K562 (cell line): Measurements from ENCODE around the gene PTPRT. TPM values are rescaled to one million over a fixed set of nuclear protein-coding genes. Genes with fewer than 3 reads are reported as not detected.

Experiments
- ATAC-seq: fragments of 200-7000 bp; cut with Tn5 transposase; 3 replicates; pipeline ENCODE4 v1.9.1; 2020; ENCODE audit warnings: moderate library complexity
- BruUV-seq: library from RNA; stranded (reverse); fragments of 400-500 nt; replicated peaks from 2 replicates; lab custom pipeline; 2021; lab: Mats Ljungman, UMichigan
- CTCF ChIA-PET: fragments of 300-600 bp; formaldehyde crosslinking; extraction: SDS; loops from one replicate; lab custom pipeline; 2021; ENCODE audit warnings: low intra/inter-chr PET ratio; lab: Yijun Ruan, JAX
- POLR2A ChIA-PET: fragments of 300-600, 350-650 bp; sonication (Branson Sonifier 250); formaldehyde crosslinking; extraction: SDS; loops from one replicate; lab custom pipeline; 2021; ENCODE audit warnings: antibody characterized with exemption, inconsistent platforms; lab: Yijun Ruan, JAX
- DNase-seq, 4 experiments: peaks; one replicate each; pipeline versions ENCODE4 v3.0.0 to v3.0.0-alpha.2; 2011 to 2018; ENCODE audit warnings: low spot score in 3 of 4, mixed read lengths in 3 of 4; ENCODE audit errors: extremely low read depth in 1 of 4
- FAIRE-seq: peaks from 2 replicates; lab custom pipeline; 2011; peaks lifted over from hg19 to GRCh38; lab: Jason Lieb, UNC
- H2AFZ ChIP-seq: 2 replicates; pipeline ENCODE4 v1.6.0; 2011; ENCODE audit warnings: low read depth, low read length, control low read depth, inconsistent platforms
- H3K27ac ChIP-seq: fragments of 200-600 bp; 3 replicates; pipeline ENCODE4 v1.8.0; 2011; ENCODE audit warnings: low read depth, mild to moderate bottlenecking, control low read depth, inconsistent platforms, low read length, moderate library complexity, mixed read lengths; ENCODE audit errors: extremely low read depth
- H3K27me3 ChIP-seq, 2 experiments: fragments of 300-600 bp in 1 of 2; 2 replicates in 1 of 2; 3 replicates in 1 of 2; pipeline versions ENCODE4 v1.6.0 to v1.8.0; 2011; ENCODE audit warnings: inconsistent platforms in 2 of 2, low read length in 2 of 2, mild to moderate bottlenecking in 1 of 2, mixed read lengths in 1 of 2, moderate library complexity in 1 of 2; ENCODE audit not compliant: control insufficient read depth in 2 of 2, insufficient read depth in 2 of 2
- H3K36me3 ChIP-seq: fragments of 300-600 bp; 3 replicates; pipeline ENCODE4 v1.8.0; 2011; ENCODE audit warnings: mild to moderate bottlenecking, low read length, inconsistent platforms; ENCODE audit not compliant: control insufficient read depth, insufficient read depth
- H3K4me1 ChIP-seq, 2 experiments: fragments of 200-600 bp in 1 of 2; replicated peaks in 1 of 2; 2 replicates in 1 of 2; 3 replicates in 1 of 2; pipeline versions ENCODE4 v1.5.1 to v1.8.0; 2011; ENCODE audit warnings: inconsistent platforms in 2 of 2, low read length in 2 of 2, mild to moderate bottlenecking in 1 of 2, mixed read lengths in 1 of 2, moderate library complexity in 1 of 2; ENCODE audit not compliant: control insufficient read depth in 2 of 2, insufficient read depth in 2 of 2
- H3K4me2 ChIP-seq: 2 replicates; pipeline ENCODE4 v1.6.1; 2011; ENCODE audit warnings: low read length, control low read depth, inconsistent platforms, mixed read lengths; ENCODE audit not compliant: insufficient read depth
- H3K4me3 ChIP-seq: fragments of 200-600 bp; sonication (generic), shearing (Covaris generic); 2 replicates; pipeline ENCODE4 v1.5.1; 2016; ENCODE audit warnings: control low read depth, inconsistent platforms
- H3K79me2 ChIP-seq: fragments of 200-600 bp; 3 replicates; pipeline ENCODE4 v1.8.0; 2011; ENCODE audit warnings: low read length, inconsistent platforms; ENCODE audit not compliant: control insufficient read depth, insufficient read depth
- H3K9ac ChIP-seq, 2 experiments: 2 replicates each; pipeline versions ENCODE4 v1.6.0 to v1.6.1; 2011; ENCODE audit warnings: low read depth in 2 of 2, low read length in 2 of 2, control low read depth in 1 of 2, inconsistent platforms in 1 of 2, mild to moderate bottlenecking in 1 of 2, mixed read lengths in 1 of 2; ENCODE audit not compliant: insufficient read depth in 1 of 2
- H3K9me1 ChIP-seq: one replicate; pipeline ENCODE4 v1.6.0; 2011; ENCODE audit warnings: inconsistent platforms, mild to moderate bottlenecking, low read length, moderate library complexity; ENCODE audit not compliant: control insufficient read depth, insufficient read depth
- H3K9me3 ChIP-seq: replicated peaks from 2 replicates; pipeline ENCODE4 v1.5.1; 2011; ENCODE audit warnings: low read depth, low read length, inconsistent platforms; ENCODE audit not compliant: control insufficient read depth, insufficient read depth
- H4K20me1 ChIP-seq: replicated peaks from 2 replicates; pipeline ENCODE4 v1.6.1; 2011; ENCODE audit warnings: low read length, inconsistent platforms, mixed read lengths; ENCODE audit not compliant: control insufficient read depth, insufficient read depth
- EHMT2 ChIP-seq: fragments of 450-650 bp; IDR thresholded peaks from 2 replicates; pipeline ENCODE4 v1.6.1; 2018; ENCODE audit warnings: antibody characterized with exemption
- EP400 ChIP-seq: fragments of 450-650 bp; IDR thresholded peaks from 2 replicates; pipeline ENCODE4 v1.6.1; 2017; ENCODE audit warnings: antibody characterized with exemption, mild to moderate bottlenecking, moderate library complexity
- FOXM1 ChIP-seq, 2 experiments: fragments of 450-650 bp in 1 of 2; sonication (generic) in 1 of 2; formaldehyde crosslinking in 1 of 2; IDR thresholded peaks; 2 replicates each; pipeline versions ENCODE4 v1.6.1 to v1.9.0; 2017 to 2022; ENCODE audit warnings: low read depth in 2 of 2, mild to moderate bottlenecking in 2 of 2, missing genetic modification reagents in 1 of 2, moderate library complexity in 1 of 2
- RAD21 ChIP-seq, 2 experiments: fragments of 250-450 bp in 1 of 2; fragments of 450-650 bp in 1 of 2; sonication (Bioruptor Pico) in 1 of 2; formaldehyde crosslinking in 1 of 2; IDR thresholded peaks in 1 of 2; conservative IDR thresholded peaks in 1 of 2; 2 replicates each; pipeline versions ENCODE4 v1.4.0 to v1.8.0; 2020 to 2022; ENCODE audit warnings: mild to moderate bottlenecking in 2 of 2, moderate library complexity in 1 of 2
- SMC3 ChIP-seq: conservative IDR thresholded peaks from 2 replicates; pipeline ENCODE4 v1.6.1; 2011; ENCODE audit warnings: low read depth, low read length, improper control_type of control experiment; ENCODE audit not compliant: insufficient read depth
- SREBF2 ChIP-seq: sonication (generic); formaldehyde crosslinking; IDR thresholded peaks from 2 replicates; pipeline ENCODE4 v1.4.0; 2020; ENCODE audit warnings: mild to moderate bottlenecking, missing genetic modification reagents
- TCF7 ChIP-seq: sonication (generic); IDR thresholded peaks from 2 replicates; pipeline ENCODE4 v1.6.1; 2016; ENCODE audit warnings: antibody characterized with exemption, borderline replicate concordance
- WGBS: fragments of 100-300 bp; shearing (Covaris generic); methylation state at CpG from one replicate; pipeline ENCODE4 v1.1.6; 2016; ENCODE audit warnings: low coverage, mixed read lengths; ENCODE audit not compliant: insufficient coverage; ENCODE audit errors: missing lambda C conversion rate; 5-methylcytosine and 5-hydroxymethylcytosine counted together
- in situ Hi-C: fragments of 300-500 bp; cut with MboI; formaldehyde crosslinking; loops from 4 replicates; pipeline ENCODE4 v1.15.0; 2018; ENCODE audit warnings: inconsistent platforms, mixed read lengths
- intact Hi-C: fragments of 100-400 bp; cut with micrococcal nuclease; formaldehyde crosslinking; loops from 2 replicates; pipeline ENCODE4 v1.14.2; 2022
- polyA plus RNA-seq, 8 experiments: library from polyadenylated mRNA; depleted of rRNA in 4 of 8; stranded (reverse) in 5 of 8; unstranded in 3 of 8; fragments of >200 nt; fragmentation: Nextera tagmentation in 2 of 8; fragmentation: Illumina TruSeq in 1 of 8; extraction: Ambion mirVana in 2 of 8; extraction: Trizol in 1 of 8; gene quantifications; 2 replicates each; pipeline versions ENCODE4 v1.2.1 to v1.2.3, GENCODE V29; 2011 to 2014; ENCODE audit warnings: inconsistent platforms in 1 of 8, missing spikeins in 1 of 8
- total RNA-seq, 7 experiments: library from RNA; depleted of rRNA in 6 of 7; stranded (reverse); fragments of >200 nt in 6 of 7; fragmentation: Illumina TruSeq in 2 of 7; extraction: Trizol in 2 of 7; gene quantifications; 2 replicates each; pipeline versions ENCODE4 v1.2.1 to v1.2.3, GENCODE V29; 2011 to 2021; ENCODE audit warnings: low replicate concordance in 1 of 7
- TF ChIP-seq, protein P1 (sequence below), 3 experiments: IDR thresholded peaks in 2 of 3; conservative IDR thresholded peaks in 1 of 3; 2 replicates each; pipeline ENCODE4 v1.5.1; 2011 to 2012; ENCODE audit warnings: low read length in 3 of 3, mild to moderate bottlenecking in 3 of 3, control low read depth in 2 of 3, improper control_type of control experiment in 1 of 3, inconsistent platforms in 1 of 3, low read depth in 1 of 3, mixed read lengths in 1 of 3, moderate library complexity in 1 of 3; ENCODE audit not compliant: insufficient read depth in 2 of 3
- TF ChIP-seq, protein P2 (sequence below), 2 experiments: fragments of 450-650 bp; formaldehyde crosslinking in 1 of 2; IDR thresholded peaks; 2 replicates each; pipeline versions ENCODE4 v1.4.0 to v1.6.1; 2014 to 2020; ENCODE audit warnings: mild to moderate bottlenecking in 2 of 2, borderline replicate concordance in 1 of 2, low read depth in 1 of 2

The PTPRT gene
- total and polyA plus RNA-seq, 9 of the 15 experiments (the other 6 are each of a cell fraction or from before 2014, with no cell fraction given): not detected

DNA sequence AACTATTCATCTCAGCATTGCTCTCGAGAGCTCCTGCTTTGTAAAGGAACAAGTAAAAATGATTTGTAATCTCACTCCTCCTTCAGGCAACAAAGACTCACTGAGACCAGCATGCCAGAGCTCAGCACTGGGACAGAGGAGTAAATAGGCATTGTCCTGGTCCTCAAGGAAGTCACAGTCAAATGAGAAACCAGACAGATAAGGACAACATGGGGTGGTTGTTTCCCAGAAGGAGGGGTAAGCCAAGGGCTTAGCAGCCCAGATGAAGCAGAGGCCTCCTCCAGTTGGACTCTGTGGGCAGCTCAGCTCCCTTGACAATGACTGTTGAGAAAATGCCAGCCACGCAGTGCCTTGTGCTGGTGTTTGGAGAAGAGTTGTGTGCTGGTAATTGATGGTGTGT lies 1145.8 kb downstream of the PTPRT start (continued):
- no peak for TF ChIP-seq FOXM1 (IDR thresholded peaks at IDR 0.05; ENCODE audit: low read depth)
- TF ChIP-seq FOXM1 (CRISPR knock-in tag; IDR thresholded peaks at IDR 0.05; ENCODE audit: low read depth): no peak

DNA sequence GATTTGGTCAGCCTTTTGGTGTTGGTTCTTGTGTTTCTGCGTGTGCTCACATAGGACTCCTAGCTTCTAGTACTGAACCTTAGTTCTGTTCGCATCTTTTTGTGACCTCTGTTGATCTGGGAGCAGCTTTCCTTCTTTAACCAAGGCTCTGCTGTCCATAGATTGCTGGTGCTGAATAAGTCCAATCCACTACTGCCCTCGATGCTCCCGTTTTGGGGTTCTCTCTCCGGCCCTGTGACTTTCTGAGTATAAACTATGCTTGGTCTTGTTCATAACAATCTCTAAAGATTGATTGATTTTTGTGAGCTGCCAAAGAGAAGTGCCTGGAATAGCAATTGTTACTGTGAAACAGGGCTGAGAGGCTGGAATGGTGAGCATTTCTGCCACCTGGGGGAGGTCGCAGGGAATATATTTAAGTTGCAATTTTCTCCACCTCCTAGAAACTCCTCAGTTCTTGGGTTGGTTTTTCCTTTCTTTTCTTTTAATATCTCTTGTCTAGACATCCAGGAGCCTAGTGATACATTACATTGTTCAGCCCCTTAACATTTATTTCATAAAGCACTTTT lies 1148.6 kb downstream of the PTPRT start:
- DNase-seq: peak; percentile 4 to 16 (median 12)
- Histone ChIP-seq H3K9me1 (no peaks in the 10 kb centered on the region), H3K9ac (no peak overlapping the region), H3K4me3 (no peak overlapping the region), H3K9me3 (no peaks in the 10 kb centered on the region), H4K20me1 (no peaks in the 10 kb centered on the region), H3K27me3 (no peaks in the 10 kb centered on the region; a peak in 1 of 5 replicates), H2AFZ (no peak overlapping the region), H3K4me2 (no peak overlapping the region), H3K79me2 (no peaks in the 10 kb centered on the region), H3K27ac (no peak overlapping the region), H3K4me1 (no peaks in the 10 kb centered on the region), H3K36me3 (no peaks in the 10 kb centered on the region)
- BruUV-seq: no TSS peak
- ATAC-seq: no peak
- intact Hi-C loops (no loop called here), in situ Hi-C loops (no loop called here)
- ChIA-PET POLR2A (interaction anchor here (0.9 to 1.0 kb wide), 2 partner anchors 41 to 857 kb away, joined by 3 read pairs; no protein-coding TSS in a partner anchor), CTCF (interaction anchor here (0.7 kb wide), 1 partner anchor 1223 kb away, joined by 4 read pairs; no protein-coding TSS in a partner anchor)
- no peak for FAIRE-seq
- WGBS: under 1% methylated on average over 6 of the region's 6 CpGs
- TF ChIP-seq EHMT2: peak; percentile 91
- no peak for TF ChIP-seq EP400
- TF ChIP-seq, protein P1, sequence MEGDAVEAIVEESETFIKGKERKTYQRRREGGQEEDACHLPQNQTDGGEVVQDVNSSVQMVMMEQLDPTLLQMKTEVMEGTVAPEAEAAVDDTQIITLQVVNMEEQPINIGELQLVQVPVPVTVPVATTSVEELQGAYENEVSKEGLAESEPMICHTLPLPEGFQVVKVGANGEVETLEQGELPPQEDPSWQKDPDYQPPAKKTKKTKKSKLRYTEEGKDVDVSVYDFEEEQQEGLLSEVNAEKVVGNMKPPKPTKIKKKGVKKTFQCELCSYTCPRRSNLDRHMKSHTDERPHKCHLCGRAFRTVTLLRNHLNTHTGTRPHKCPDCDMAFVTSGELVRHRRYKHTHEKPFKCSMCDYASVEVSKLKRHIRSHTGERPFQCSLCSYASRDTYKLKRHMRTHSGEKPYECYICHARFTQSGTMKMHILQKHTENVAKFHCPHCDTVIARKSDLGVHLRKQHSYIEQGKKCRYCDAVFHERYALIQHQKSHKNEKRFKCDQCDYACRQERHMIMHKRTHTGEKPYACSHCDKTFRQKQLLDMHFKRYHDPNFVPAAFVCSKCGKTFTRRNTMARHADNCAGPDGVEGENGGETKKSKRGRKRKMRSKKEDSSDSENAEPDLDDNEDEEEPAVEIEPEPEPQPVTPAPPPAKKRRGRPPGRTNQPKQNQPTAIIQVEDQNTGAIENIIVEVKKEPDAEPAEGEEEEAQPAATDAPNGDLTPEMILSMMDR (IDR thresholded peaks at IDR 0.05 in 2 of 3, conservative IDR thresholded peaks at IDR 0.05 in 1 of 3; ENCODE audit: insufficient read depth in 2 of 3, low read depth in 1 of 3, low read length in 3 of 3): peak; percentile 30 to 32 (median 32); a peak in 4 of 6 replicates
- TF ChIP-seq, protein P2, sequence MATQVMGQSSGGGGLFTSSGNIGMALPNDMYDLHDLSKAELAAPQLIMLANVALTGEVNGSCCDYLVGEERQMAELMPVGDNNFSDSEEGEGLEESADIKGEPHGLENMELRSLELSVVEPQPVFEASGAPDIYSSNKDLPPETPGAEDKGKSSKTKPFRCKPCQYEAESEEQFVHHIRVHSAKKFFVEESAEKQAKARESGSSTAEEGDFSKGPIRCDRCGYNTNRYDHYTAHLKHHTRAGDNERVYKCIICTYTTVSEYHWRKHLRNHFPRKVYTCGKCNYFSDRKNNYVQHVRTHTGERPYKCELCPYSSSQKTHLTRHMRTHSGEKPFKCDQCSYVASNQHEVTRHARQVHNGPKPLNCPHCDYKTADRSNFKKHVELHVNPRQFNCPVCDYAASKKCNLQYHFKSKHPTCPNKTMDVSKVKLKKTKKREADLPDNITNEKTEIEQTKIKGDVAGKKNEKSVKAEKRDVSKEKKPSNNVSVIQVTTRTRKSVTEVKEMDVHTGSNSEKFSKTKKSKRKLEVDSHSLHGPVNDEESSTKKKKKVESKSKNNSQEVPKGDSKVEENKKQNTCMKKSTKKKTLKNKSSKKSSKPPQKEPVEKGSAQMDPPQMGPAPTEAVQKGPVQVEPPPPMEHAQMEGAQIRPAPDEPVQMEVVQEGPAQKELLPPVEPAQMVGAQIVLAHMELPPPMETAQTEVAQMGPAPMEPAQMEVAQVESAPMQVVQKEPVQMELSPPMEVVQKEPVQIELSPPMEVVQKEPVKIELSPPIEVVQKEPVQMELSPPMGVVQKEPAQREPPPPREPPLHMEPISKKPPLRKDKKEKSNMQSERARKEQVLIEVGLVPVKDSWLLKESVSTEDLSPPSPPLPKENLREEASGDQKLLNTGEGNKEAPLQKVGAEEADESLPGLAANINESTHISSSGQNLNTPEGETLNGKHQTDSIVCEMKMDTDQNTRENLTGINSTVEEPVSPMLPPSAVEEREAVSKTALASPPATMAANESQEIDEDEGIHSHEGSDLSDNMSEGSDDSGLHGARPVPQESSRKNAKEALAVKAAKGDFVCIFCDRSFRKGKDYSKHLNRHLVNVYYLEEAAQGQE (IDR thresholded peaks at IDR 0.05; ENCODE audit: borderline replicate concordance): peak; percentile 96
- TF ChIP-seq, protein P2 (CRISPR knock-in tag; IDR thresholded peaks at IDR 0.05; ENCODE audit: low read depth): 0 out of 2 replicates have a peak, but pooled peaks have one; percentile 59
- TF ChIP-seq TCF7: no peak
- TF ChIP-seq SMC3: 0 out of 2 replicates have a peak, but pooled peaks have one; percentile 20
- TF ChIP-seq SREBF2: no peak
- TF ChIP-seq RAD21 (CRISPR knock-in tag; conservative IDR thresholded peaks at IDR 0.05 in 1 of 2, IDR thresholded peaks at IDR 0.05 in 1 of 2): peak in 1 of 2 experiments; percentile 38; a peak in 2 of 4 replicates
